HS-27A (cell line): ENCODE measurements around the gene CALM3.

Experiments
- DNase-seq: peaks from one replicate; pipeline ENCODE4 v3.0.0-alpha.2; 2012; ENCODE audit warnings: low read depth, missing footprints

Gene CALM3

DNA sequence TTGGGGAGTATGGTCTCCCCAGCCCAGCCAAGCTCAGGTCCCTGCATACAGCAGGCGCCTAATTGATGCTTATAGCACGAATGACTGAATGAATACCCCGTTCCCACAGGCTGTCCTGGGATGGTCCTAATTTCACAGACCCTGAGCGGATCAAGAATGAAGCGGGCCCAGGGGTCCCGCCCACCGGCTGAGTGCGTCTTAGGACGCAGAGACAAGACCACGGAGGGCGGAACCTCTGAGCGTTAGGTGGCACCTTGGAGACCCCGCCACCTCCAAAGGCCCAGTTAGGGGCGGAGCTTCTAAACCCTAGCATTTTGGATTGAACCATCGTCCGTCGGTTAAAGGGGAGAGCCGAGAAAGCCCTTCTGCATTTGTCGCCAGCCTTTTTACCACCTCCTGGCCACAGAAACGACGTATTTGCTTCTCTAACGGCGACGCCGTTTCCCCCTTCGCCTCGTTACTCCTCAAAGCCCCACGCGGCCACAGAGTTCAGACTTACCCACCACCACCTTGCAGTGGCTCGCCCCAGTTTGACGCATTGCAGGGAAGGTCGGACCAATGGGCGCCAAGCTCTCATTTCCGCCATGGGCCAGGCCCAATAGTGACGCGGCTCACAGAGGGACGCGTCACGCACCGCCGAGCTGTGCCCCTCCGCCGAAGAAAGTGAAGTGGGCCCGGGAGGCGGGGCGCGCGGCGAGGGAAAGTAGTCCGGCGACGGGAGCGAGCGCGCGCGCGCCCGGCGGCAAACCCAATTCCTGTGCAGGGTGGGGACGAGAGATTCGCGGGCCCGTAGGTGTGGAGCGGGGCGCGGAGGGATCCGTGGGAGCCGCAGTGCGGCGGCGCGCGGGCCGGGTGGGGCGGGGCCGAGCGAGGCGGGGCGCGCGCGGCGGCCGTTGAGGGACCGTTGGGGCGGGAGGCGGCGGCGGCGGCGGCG is 479 bp upstream of the CALM3 start:
- DNase-seq, result peak; percentile 98

DNA sequence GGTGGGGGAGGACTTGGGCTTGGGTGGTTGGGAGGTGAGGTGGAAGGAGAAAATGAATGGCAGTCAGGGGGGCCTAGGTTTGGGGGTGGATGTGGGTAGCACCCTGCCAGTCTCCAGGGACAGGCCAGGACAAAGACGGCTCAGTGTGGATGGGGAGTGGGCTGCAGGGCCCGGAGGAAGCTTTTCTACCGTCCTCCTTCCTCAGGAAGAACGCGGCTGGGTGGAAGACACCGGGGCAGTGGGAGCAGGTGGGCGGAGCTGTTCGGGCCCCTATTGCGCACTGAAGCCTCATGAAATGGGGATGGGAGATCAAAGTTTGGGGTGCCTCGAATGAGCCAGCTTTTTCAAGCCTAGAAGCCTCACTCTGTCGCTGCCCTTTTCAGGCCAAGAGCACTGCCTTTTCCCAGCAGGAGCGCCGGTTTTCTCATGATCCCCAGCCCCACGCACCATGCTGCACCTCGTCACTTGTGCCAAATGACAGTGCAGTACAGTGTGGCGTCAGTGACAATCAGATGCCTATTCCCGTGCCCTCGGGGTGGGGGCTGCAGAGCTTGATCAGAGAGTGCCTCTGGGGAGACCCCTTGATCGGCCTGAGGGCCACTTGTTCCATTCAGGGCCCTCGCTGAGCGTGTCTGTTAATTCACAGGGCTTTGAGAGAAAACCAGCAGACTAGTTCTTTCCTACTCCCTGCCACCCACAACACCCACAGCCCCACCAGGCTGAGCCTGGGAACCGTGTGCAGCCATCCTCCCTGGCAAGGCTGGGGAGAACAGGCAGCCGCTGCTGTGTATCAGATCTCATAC is 1.5 kb downstream of the CALM3 start:
- no peak for DNase-seq

GRCh38 chr19:46603195-46603637 is 2.1 kb downstream of the CALM3 start:
- DNase-seq, result no peak

DNA sequence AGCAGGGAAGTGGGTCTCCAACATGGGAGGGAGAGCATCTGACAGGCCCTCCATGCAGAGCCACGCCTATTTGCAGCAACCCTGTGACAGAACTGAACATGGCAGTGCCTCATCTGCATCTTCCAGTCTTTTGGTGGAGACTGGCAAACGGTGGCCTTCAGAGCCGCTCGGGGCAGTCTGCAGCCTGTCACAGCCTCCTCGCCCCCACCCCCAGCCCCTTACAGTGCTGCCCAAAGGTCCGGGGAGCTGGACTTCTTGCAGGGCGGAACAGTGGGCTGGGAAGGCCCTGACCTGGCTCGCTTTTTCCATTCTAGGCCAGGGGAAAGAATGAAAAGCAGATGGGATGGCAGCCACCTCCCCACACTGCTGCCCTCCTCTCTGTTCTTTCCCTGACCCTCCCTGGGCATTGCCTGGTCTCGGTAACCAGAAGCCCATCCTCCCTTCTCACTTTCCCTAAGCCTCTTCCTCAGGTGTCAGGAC is 2.7 kb downstream of the CALM3 start:
- DNase-seq, result no peak

DNA sequence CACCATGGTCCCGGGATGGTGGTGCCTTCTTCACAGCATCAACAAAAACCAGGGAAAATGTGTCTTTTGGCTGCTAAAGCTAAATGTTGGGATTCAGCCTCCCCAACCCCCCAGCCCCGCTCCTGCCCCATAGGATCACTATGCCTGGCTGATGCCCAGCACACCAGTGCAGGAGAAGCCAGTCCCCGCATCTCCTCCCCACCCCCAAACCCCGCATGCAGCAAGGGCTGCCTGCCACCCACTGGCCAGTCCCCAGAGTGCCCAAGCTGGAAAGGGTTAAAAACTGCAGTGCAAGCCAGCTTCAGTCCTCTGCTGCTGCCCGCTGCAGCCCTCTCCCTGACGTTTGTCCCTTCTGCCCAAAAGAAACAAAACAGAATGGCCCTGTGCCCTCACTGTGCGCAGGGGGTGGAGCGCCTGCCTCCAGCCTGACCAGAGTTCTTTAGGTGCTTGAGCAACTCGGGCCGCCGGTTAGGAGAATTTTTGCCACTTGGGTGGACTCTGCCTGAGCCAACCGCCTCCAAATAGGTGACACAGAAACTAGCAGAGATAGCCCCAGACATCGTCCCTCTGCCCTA is 3.7 kb downstream of the CALM3 start:
- no peak for DNase-seq

- DNase-seq, result no peak
Observed at GRCh38 chr19:46605356-46605821, 4.3 kb downstream of the CALM3 start.

DNA sequence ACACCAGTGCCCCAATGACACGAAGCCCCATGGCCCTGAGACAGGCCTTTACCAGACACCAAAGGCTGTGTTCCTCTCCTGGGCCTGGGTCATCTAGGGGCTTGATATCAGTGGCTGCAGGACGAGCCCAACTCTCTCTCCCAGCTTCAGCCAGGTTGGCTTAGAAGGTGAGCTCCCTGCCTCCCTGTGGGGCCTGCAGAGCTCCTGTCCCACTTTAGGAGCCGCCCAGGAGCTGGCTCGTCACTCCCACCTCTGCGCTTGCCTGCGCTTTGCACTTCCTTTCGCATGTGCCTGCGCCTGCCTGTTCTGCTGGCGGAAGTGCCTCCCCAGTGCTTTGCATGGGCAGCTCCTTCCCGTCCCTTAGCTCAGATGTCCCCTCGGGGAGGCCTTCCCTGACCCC is 4.9 kb downstream of the CALM3 start:
- no peak for DNase-seq

- DNase-seq, result no peak
Observed at GRCh38 chr19:46606681-46607447, 5.7 kb downstream of the CALM3 start.

- no peak for DNase-seq
Observed at GRCh38 chr19:46607448-46607841, 6.3 kb downstream of the CALM3 start.

GRCh38 chr19:46608178-46608577 is 7.0 kb downstream of the CALM3 start:
- DNase-seq, result no peak

GRCh38 chr19:46608581-46609345 is 7.6 kb downstream of the CALM3 start:
- no peak for DNase-seq

GRCh38 chr19:46609511-46610412 is 8.6 kb downstream of the CALM3 start:
- DNase-seq, result no peak

GRCh38 chr19:46610413-46610775 is 9.3 kb downstream of the CALM3 start:
- no peak for DNase-seq

GRCh38 chr19:46610851-46611770 is 10.0 kb downstream of the CALM3 start:
- DNase-seq, result no peak

GRCh38 chr19:46611776-46612175 is 10.6 kb downstream of the CALM3 start:
- DNase-seq, result no peak

GRCh38 chr19:46613525-46613924 is 12.4 kb downstream of the CALM3 start:
- no peak for DNase-seq

DNA sequence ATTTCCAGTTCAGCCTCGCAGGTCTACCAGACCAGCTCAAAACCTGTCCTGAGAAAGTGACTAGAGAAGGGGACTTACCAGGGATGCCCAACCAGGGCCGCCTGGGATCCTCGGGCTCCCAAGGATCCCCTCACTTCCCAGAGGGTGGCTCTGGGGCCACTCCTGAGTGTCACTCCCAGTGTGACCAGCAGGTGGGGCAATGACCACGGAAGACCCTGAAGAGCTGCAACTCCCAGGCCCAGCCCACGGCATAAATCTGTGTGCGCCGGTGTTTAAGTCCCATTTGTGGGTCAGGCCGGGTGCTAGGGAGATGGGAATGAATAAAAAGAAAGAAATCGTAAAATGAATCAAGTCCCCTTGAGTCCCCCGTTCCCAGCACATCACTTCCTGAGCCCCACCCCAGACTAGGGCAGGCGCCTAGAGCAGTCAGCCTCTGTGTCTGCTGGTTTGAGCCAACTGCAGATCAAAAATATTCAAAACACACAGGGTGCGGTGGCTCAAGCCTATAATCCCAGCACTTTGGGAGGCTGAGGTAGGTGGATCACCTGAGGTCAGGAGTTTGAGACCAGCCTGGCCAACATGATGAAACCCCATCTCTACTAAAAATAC is 13.1 kb downstream of the CALM3 start:
- DNase-seq, result no peak

GRCh38 chr19:46615966-46616365 is 14.8 kb downstream of the CALM3 start:
- DNase-seq, result no peak
